Superior temporal gyrus (tissue), 1 donor: ENCODE results near the gene SPANXN1.
A peak's percentile ranks its signal among the peaks of the same experiment; 100 is the strongest.
"Not testable (repeated sequence)": the region's sequence is repeated elsewhere in the genome, so short reads cannot be mapped to it uniquely, and the experiment has no call there.

Source experiments
- DNase-seq: peaks from one replicate; pipeline ENCODE4 v3.0.0-alpha.2; 2016; ENCODE audit errors: extremely low spot score

The SPANXN1 gene

GRCh38 chrX:145247203-145247602, at the start of gene SPANXN1:
Gene SPANXN1, plus strand, starts transcription at chrX:145247503. Its CDS starts 84 bp downstream, at chrX:145247587.
- not testable (repeated sequence) for DNase-seq

- no peak for DNase-seq
Measured at GRCh38 chrX:145199078-145199477, 48.2 kb upstream of the SPANXN1 start.

GRCh38 chrX:145213504-145213903, 33.8 kb upstream of the SPANXN1 start:
- peak; percentile 17 for DNase-seq

DNA sequence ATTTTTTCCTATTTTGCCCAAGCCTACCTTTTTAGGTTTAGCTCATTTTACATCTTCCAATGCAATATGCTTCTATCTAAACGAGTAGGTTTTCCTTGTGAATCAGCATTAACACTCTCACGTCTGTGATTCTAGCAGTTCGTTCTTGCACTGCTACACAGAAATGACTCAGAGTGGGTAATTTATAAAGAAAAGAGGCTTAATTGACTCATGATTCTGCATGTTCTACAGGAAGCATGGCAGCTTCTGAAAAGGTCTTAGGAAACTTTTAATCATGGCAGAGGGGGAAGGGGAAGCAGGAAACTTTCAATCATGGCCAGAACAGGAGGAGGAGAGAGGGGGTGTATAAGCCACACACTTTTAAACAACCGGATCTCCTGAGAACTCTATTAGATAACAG, 44.9 kb downstream of the SPANXN1 start:
- no peak for DNase-seq
